Naive thymus-derived CD4-positive, alpha-beta T cell (primary cell): ENCODE data around the gene S100A3. TPM values are rescaled to one million over a fixed set of nuclear protein-coding genes. Genes with fewer than 3 reads are reported as not detected.

Experiments used
- ATAC-seq: fragments of 150-1000 bp; cut with Tn5 transposase; 2 replicates; pipeline ENCODE4 v1.10.0; 2021; ENCODE audit warnings: mild to moderate bottlenecking, moderate library complexity
- CTCF ChIA-PET: fragments of 350-600 bp; sonication (Branson Sonifier 250); formaldehyde crosslinking; loops from one replicate; lab custom pipeline; 2021; ENCODE audit warnings: antibody characterized with exemption; lab: Charles Lee
- POLR2A ChIA-PET: fragments of 350-600 bp; sonication (Branson Sonifier 250); formaldehyde crosslinking; loops from one replicate; lab custom pipeline; 2021; ENCODE audit warnings: antibody characterized with exemption, inconsistent platforms; lab: Charles Lee
- DNase-seq, 9 donors: peaks; one replicate each; pipeline versions ENCODE4 v3.0.0 to v3.0.0-alpha.2; 2020 to 2022; ENCODE audit warnings: mixed read lengths in 1 of 9
- H3K27ac ChIP-seq: one replicate; pipeline ENCODE4 v1.7.0; 2013; ENCODE audit warnings: mild to moderate bottlenecking, low read depth, low read length, moderate library complexity
- H3K27me3 ChIP-seq, 2 donors: one replicate each; pipeline ENCODE4 v1.7.0; 2013; ENCODE audit warnings: low read length in 2 of 2, mild to moderate bottlenecking in 2 of 2, moderate library complexity in 2 of 2; ENCODE audit not compliant: control insufficient read depth in 2 of 2, insufficient read depth in 2 of 2
- H3K36me3 ChIP-seq, 3 experiments: 1 replicate in 2 of 3; 2 replicates in 1 of 3; pipeline ENCODE4 v1.7.0; 2013; ENCODE audit warnings: low read length in 3 of 3, mild to moderate bottlenecking in 3 of 3, moderate library complexity in 1 of 3; ENCODE audit not compliant: insufficient read depth in 3 of 3, control insufficient read depth in 2 of 3
- H3K4me1 ChIP-seq, 2 donors: one replicate each; pipeline ENCODE4 v1.7.0; 2013; ENCODE audit warnings: low read length in 2 of 2, mild to moderate bottlenecking in 2 of 2, moderate library complexity in 1 of 2; ENCODE audit not compliant: control insufficient read depth in 2 of 2, insufficient read depth in 2 of 2
- H3K4me3 ChIP-seq: 2 replicates; pipeline ENCODE4 v1.7.0; 2013; ENCODE audit warnings: mild to moderate bottlenecking, low read length
- H3K9me3 ChIP-seq, 3 experiments: 1 replicate in 2 of 3; 2 replicates in 1 of 3; pipeline ENCODE4 v1.7.0; 2013; ENCODE audit warnings: low read length in 3 of 3; ENCODE audit not compliant: control insufficient read depth in 2 of 3
- H3K27ac Mint-ChIP-seq, 9 donors: one replicate each; pipeline ENCODE4 v1.8.0; 2020 to 2022; ENCODE audit warnings: mixed read lengths in 9 of 9, mild to moderate bottlenecking in 8 of 9, moderate library complexity in 5 of 9, inconsistent platforms in 2 of 9
- H3K27me3 Mint-ChIP-seq, 5 donors: one replicate each; pipeline ENCODE4 v1.8.0; 2021 to 2022; ENCODE audit warnings: mixed read lengths in 5 of 5, mild to moderate bottlenecking in 1 of 5
- H3K36me3 Mint-ChIP-seq, 5 donors: one replicate each; pipeline ENCODE4 v1.8.0; 2020 to 2022; ENCODE audit warnings: mixed read lengths in 5 of 5, mild to moderate bottlenecking in 3 of 5, inconsistent platforms in 1 of 5
- H3K4me1 Mint-ChIP-seq, 7 donors: one replicate each; pipeline ENCODE4 v1.8.0; 2020 to 2022; ENCODE audit warnings: mixed read lengths in 7 of 7, mild to moderate bottlenecking in 3 of 7, inconsistent platforms in 1 of 7
- H3K4me3 Mint-ChIP-seq, 10 donors: one replicate each; pipeline ENCODE4 v1.8.0; 2020 to 2022; ENCODE audit warnings: mild to moderate bottlenecking in 10 of 10, mixed read lengths in 10 of 10, moderate library complexity in 6 of 10, inconsistent platforms in 2 of 10
- H3K9me3 Mint-ChIP-seq, 11 donors: one replicate each; pipeline ENCODE4 v1.8.0; 2020 to 2022; ENCODE audit warnings: mixed read lengths in 11 of 11, mild to moderate bottlenecking in 4 of 11, inconsistent platforms in 1 of 11, moderate library complexity in 1 of 11
- intact Hi-C, 2 donors: fragments of 100-400 bp; cut with micrococcal nuclease; formaldehyde crosslinking; loops; one replicate each; pipeline ENCODE4 v1.15.1; 2023
- polyA plus RNA-seq, 2 donors: library from polyadenylated mRNA; unstranded; fragments of 300-500 nt; fragmentation: Illumina TruSeq; gene quantifications; one replicate each; pipeline ENCODE4 v1.2.3, GENCODE V29; 2021
- total RNA-seq, 6 experiments: library from RNA in 5 of 6; stranded (reverse) in 5 of 6; gene quantifications; 1 replicate in 5 of 6; 2 replicates in 1 of 6; pipeline ENCODE4 v1.2.3 and lab custom pipeline; 2021 to 2026

S100A3 gene
- total and polyA plus RNA-seq, 7 experiments from 2014 or later, result not detected

GRCh38 chr1:153541641-153542590 is 7.1 kb downstream of the S100A3 start:
- Mint-ChIP-seq H3K9me3 (no peaks in the 10 kb centered on the region), H3K4me1 (peaks cover 67 to 92% (median 85%) of the 10 kb centered on the region in 7 donors), H3K27ac (peak overlapping the region; percentile 90 to 99 (median 97)), H3K4me3 (peak overlapping the region; percentile 61 to 97 (median 82)), H3K27me3 (no peaks in the 10 kb centered on the region), H3K36me3 (peaks cover 8 to 44% (median 15%) of the 10 kb centered on the region in 5 donors)
- Histone ChIP-seq H3K4me3 (no peak overlapping the region), H3K27ac (peak overlapping the region; percentile 79), H3K4me1 (peaks cover 66 to 79% of the 10 kb centered on the region in 2 donors), H3K27me3 (no peaks in the 10 kb centered on the region), H3K9me3 (no peaks in the 10 kb centered on the region), H3K36me3 (peaks cover 0 to 15% (median 11%) of the 10 kb centered on the region in 3 experiments)
- intact Hi-C loops, result no loop called here
- DNase-seq (no peak), ATAC-seq (no peak)
- ChIA-PET CTCF (interaction anchor here (0.5 to 4.1 kb wide), 7 partner anchors 8 to 304 kb away, joined by 3 to 27 read pairs (median 4); no protein-coding TSS in a partner anchor), POLR2A (interaction anchor here (0.5 to 9.5 kb wide), 3 partner anchors 8 to 22 kb away, joined by 3 to 268 read pairs (median 5); partner anchors contain the start of gene S100A6)

GRCh38 chr1:153540394-153541361 is 8.4 kb downstream of the S100A3 start, which contains the start of gene S100A5:
TSS of gene S100A5 (minus strand) at chr1:153540934. CDS start at chr1:153540191, 743 bp downstream.
- Mint-ChIP-seq H3K27ac (peak within 1 kb of the TSS; percentile 90 to 99 (median 97)), H3K4me3 (peak within 1 kb of the TSS; percentile 61 to 97 (median 79)), H3K9me3 (no peaks in the 10 kb centered on the region), H3K36me3 (peaks cover 8 to 47% (median 15%) of the 10 kb centered on the region in 5 donors), H3K4me1 (peaks cover 65 to 89% (median 85%) of the 10 kb centered on the region in 7 donors), H3K27me3 (no peaks in the 10 kb centered on the region)
- peak in 8 of 9 donors; percentile 49 to 63 (median 58) for DNase-seq
- Histone ChIP-seq H3K27me3 (no peaks in the 10 kb centered on the region), H3K4me1 (peaks cover 70 to 74% of the 10 kb centered on the region in 2 donors), H3K36me3 (peaks cover 0 to 15% (median 12%) of the 10 kb centered on the region in 3 experiments), H3K9me3 (no peaks in the 10 kb centered on the region), H3K4me3 (peak within 1 kb of the TSS; percentile 32), H3K27ac (peak within 1 kb of the TSS; percentile 79)
- peak; percentile 29 for ATAC-seq
- intact Hi-C loops, result no loop called here
- ChIA-PET POLR2A (interaction anchor here (0.9 to 9.5 kb wide), 13 partner anchors 6 to 450 kb away, joined by 3 to 268 read pairs (median 4); partner anchors contain the start of genes CHTOP, RPS27 and S100A6), CTCF (interaction anchor here (0.5 to 3.8 kb wide), 8 partner anchors 7 to 242 kb away, joined by 3 to 14 read pairs (median 4); no protein-coding TSS in a partner anchor)

GRCh38 chr1:153539395-153540093 is 9.5 kb downstream of the S100A3 start:
- intact Hi-C loops, result loop anchor here (5.0 to 10.0 kb wide), 3 partner anchors 118 to 455 kb away; partner anchors contain the start of genes CREB3L4 (in 1 of the 2), RPS27 (in 1 of the 2), SLC39A1 (in 1 of the 2) and SNAPIN (in 1 of the 2)
- Mint-ChIP-seq H3K27ac (peak overlapping the region; percentile 90 to 99 (median 97)), H3K27me3 (no peaks in the 10 kb centered on the region), H3K36me3 (peaks cover 8 to 43% (median 17%) of the 10 kb centered on the region in 5 donors), H3K4me3 (peak overlapping the region; percentile 61 to 97 (median 79)), H3K4me1 (peaks cover 62 to 88% (median 83%) of the 10 kb centered on the region in 7 donors), H3K9me3 (no peaks in the 10 kb centered on the region)
- H3K4me3 ChIP-seq, result no peak overlapping the region
- CTCF ChIA-PET, result interaction anchor here (0.6 to 3.8 kb wide), 6 partner anchors 7 to 243 kb away, joined by 3 to 14 read pairs (median 6); no protein-coding TSS in a partner anchor
- peaks cover 72% of the 10 kb centered on the region in 2 donors for H3K4me1 ChIP-seq
- H3K9me3 ChIP-seq, result no peaks in the 10 kb centered on the region
- DNase-seq (no peak), ATAC-seq (no peak)
- H3K27ac ChIP-seq, result peak overlapping the region; percentile 79
- peaks cover 0 to 15% (median 14%) of the 10 kb centered on the region in 3 experiments for H3K36me3 ChIP-seq
- H3K27me3 ChIP-seq, result no peaks in the 10 kb centered on the region
- POLR2A ChIA-PET, result interaction anchor here (1.1 to 9.5 kb wide), 8 partner anchors 5 to 451 kb away, joined by 3 to 268 read pairs (median 10); partner anchors contain the start of genes CHTOP, RPS27 and S100A6

GRCh38 chr1:153538315-153538821 is 10.7 kb downstream of the S100A3 start:
- peaks cover 64 to 88% (median 83%) of the 10 kb centered on the region in 7 donors for H3K4me1 Mint-ChIP-seq
- H3K27me3 ChIP-seq, result no peaks in the 10 kb centered on the region
- peak overlapping the region in 7 of 10 donors; percentile 4 to 45 (median 16) for H3K4me3 Mint-ChIP-seq
- no peaks in the 10 kb centered on the region for H3K9me3 ChIP-seq
- DNase-seq (no peak), ATAC-seq (no peak)
- no peak overlapping the region for H3K27ac ChIP-seq
- ChIA-PET CTCF (interaction anchor here (0.6 to 3.8 kb wide), 2 partner anchors 30 to 229 kb away, joined by 3 to 14 read pairs; no protein-coding TSS in a partner anchor), POLR2A (interaction anchor here (0.6 to 0.7 kb wide), 2 partner anchors 28 to 95 kb away, joined by 3 read pairs; partner anchors contain the start of gene CHTOP)
- H3K4me3 ChIP-seq, result no peak overlapping the region
- peaks cover 5 to 42% (median 11%) of the 10 kb centered on the region in 5 donors for H3K36me3 Mint-ChIP-seq
- intact Hi-C loops, result loop anchor here (5.0 to 10.0 kb wide), 3 partner anchors 119 to 456 kb away; partner anchors contain the start of genes CREB3L4 (in 1 of the 2), RPS27 (in 1 of the 2), SLC39A1 (in 1 of the 2) and SNAPIN (in 1 of the 2)
- no peaks in the 10 kb centered on the region for H3K9me3 Mint-ChIP-seq
- H3K36me3 ChIP-seq, result peaks cover 0 to 9% (median 5%) of the 10 kb centered on the region in 3 experiments
- H3K4me1 ChIP-seq, result peaks cover 71 to 72% of the 10 kb centered on the region in 2 donors
- peak overlapping the region in 8 of 9 donors; percentile 8 to 99 (median 96) for H3K27ac Mint-ChIP-seq
- no peaks in the 10 kb centered on the region for H3K27me3 Mint-ChIP-seq

GRCh38 chr1:153537376-153537730 is 11.7 kb downstream of the S100A3 start:
- Mint-ChIP-seq H3K36me3 (peaks cover 0 to 35% (median 4%) of the 10 kb centered on the region in 5 donors), H3K4me1 (peaks cover 64 to 88% (median 83%) of the 10 kb centered on the region in 7 donors), H3K27ac (peak overlapping the region in 8 of 9 donors; percentile 94 to 99 (median 98)), H3K4me3 (peak overlapping the region in 8 of 10 donors; percentile 21 to 96 (median 61)), H3K9me3 (no peaks in the 10 kb centered on the region), H3K27me3 (no peaks in the 10 kb centered on the region)
- Histone ChIP-seq H3K36me3 (peaks cover 0 to 3% (median 0%) of the 10 kb centered on the region in 3 experiments), H3K4me3 (no peak overlapping the region), H3K9me3 (no peaks in the 10 kb centered on the region), H3K4me1 (peaks cover 71 to 72% of the 10 kb centered on the region in 2 donors), H3K27ac (peak overlapping the region; percentile 98), H3K27me3 (no peaks in the 10 kb centered on the region)
- intact Hi-C loops, result loop anchor here (5.0 to 10.0 kb wide), 3 partner anchors 120 to 457 kb away; partner anchors contain the start of genes CREB3L4 (in 1 of the 2), RPS27 (in 1 of the 2), SLC39A1 (in 1 of the 2) and SNAPIN (in 1 of the 2)
- CTCF ChIA-PET, result no interaction called here
- POLR2A ChIA-PET, result interaction anchor here (0.8 to 7.3 kb wide), 2 partner anchors 7 to 23 kb away, joined by 3 to 268 read pairs; partner anchors contain the start of genes S100A4 and S100A5
- ATAC-seq, result no peak
- no peak for DNase-seq
